A673 (cell line): Measurements from ENCODE around the gene IRX4. TPM values are rescaled to one million over a fixed set of nuclear protein-coding genes. Genes with fewer than 3 reads are reported as not detected.

Experiments
- BruUV-seq: library from RNA; stranded (reverse); fragments of 400-500 nt; replicated peaks from 2 replicates; lab custom pipeline; 2021; lab: Mats Ljungman, UMichigan
- CTCF ChIA-PET: fragments of 300-600 bp; sonication (Branson Sonifier 250); formaldehyde crosslinking; loops from one replicate; lab custom pipeline; 2022; ENCODE audit warnings: antibody characterized with exemption; lab: Charles Lee
- POLR2A ChIA-PET: fragments of 300-600 bp; sonication (Branson Sonifier 250); formaldehyde crosslinking; loops from one replicate; lab custom pipeline; 2022; ENCODE audit warnings: antibody characterized with exemption; ENCODE audit not compliant: low non-redundant PET; lab: Charles Lee
- DNase-seq: peaks from one replicate; pipeline ENCODE4 v3.0.0-alpha.2; 2015; ENCODE audit warnings: low spot score
- H3K27ac ChIP-seq: fragments of 200-600 bp; sonication (generic); 2 replicates; pipeline ENCODE4 v1.5.1; 2016; ENCODE audit warnings: mixed run types, low read depth, mild to moderate bottlenecking, mixed read lengths, antibody characterized with exemption, low read length; ENCODE audit not compliant: poor library complexity, severe bottlenecking
- H3K27me3 ChIP-seq: fragments of 200-600 bp; sonication (generic); replicated peaks from 2 replicates; pipeline ENCODE4 v1.6.1; 2017; ENCODE audit warnings: mixed run types, low read depth, mild to moderate bottlenecking, mixed read lengths, antibody characterized with exemption, low read length; ENCODE audit not compliant: insufficient read depth, poor library complexity
- H3K36me3 ChIP-seq: fragments of 200-600 bp; sonication (generic); 2 replicates; pipeline ENCODE4 v1.6.1; 2016; ENCODE audit warnings: mixed run types, mild to moderate bottlenecking, mixed read lengths, antibody characterized with exemption, low read length; ENCODE audit not compliant: insufficient read depth, poor library complexity, severe bottlenecking
- H3K4me1 ChIP-seq: fragments of 200-600 bp; sonication (generic); 2 replicates; pipeline ENCODE4 v1.6.1; 2017; ENCODE audit warnings: mixed run types, mild to moderate bottlenecking, mixed read lengths, antibody characterized with exemption, low read length; ENCODE audit not compliant: insufficient read depth, poor library complexity, severe bottlenecking
- H3K4me3 ChIP-seq: fragments of 200-600 bp; sonication (generic); 2 replicates; pipeline ENCODE4 v1.5.1; 2016; ENCODE audit warnings: low read depth, mixed run types, mild to moderate bottlenecking, mixed read lengths, low read length; ENCODE audit not compliant: poor library complexity, severe bottlenecking
- H3K9me3 ChIP-seq: fragments of 200-600 bp; sonication (generic); 2 replicates; pipeline ENCODE4 v1.6.1; 2016; ENCODE audit warnings: mixed run types, low read depth, mild to moderate bottlenecking, mixed read lengths, antibody characterized with exemption, low read length; ENCODE audit not compliant: poor library complexity, severe bottlenecking
- CTCF ChIP-seq: fragments of 300-800, 200-600 bp; sonication (generic); conservative IDR thresholded peaks from 2 replicates; pipeline ENCODE4 v1.5.1; 2017; ENCODE audit warnings: low read depth, mild to moderate bottlenecking, antibody characterized with exemption, low read length, moderate library complexity, mixed read lengths
- EZH2 ChIP-seq: fragments of 200-600 bp; sonication (generic); IDR thresholded peaks from 2 replicates; pipeline ENCODE4 v1.6.1; 2017; ENCODE audit warnings: borderline replicate concordance, low read depth, mild to moderate bottlenecking, mixed read lengths, antibody characterized with exemption, low read length; ENCODE audit not compliant: poor library complexity, severe bottlenecking
- intact Hi-C: fragments of 100-400 bp; cut with micrococcal nuclease; formaldehyde crosslinking; loops from one replicate; pipeline ENCODE4 v1.10.0; 2022; ENCODE audit not compliant: unreplicated experiment
- total RNA-seq: library from RNA; stranded (reverse); gene quantifications from 2 replicates; pipeline ENCODE4 v1.2.3, GENCODE V29; 2021

IRX4 gene
- total RNA-seq, 1 experiment from 2014 or later = not detected

- H3K36me3 ChIP-seq = no peaks in the 10 kb centered on the region
- ChIA-PET CTCF (no interaction called here), POLR2A (no interaction called here)
- H3K4me3 ChIP-seq = no peak overlapping the region
- no peaks in the 10 kb centered on the region for H3K9me3 ChIP-seq
- H3K27ac ChIP-seq = no peak overlapping the region
- DNase-seq = no peak
- no peak for TF ChIP-seq CTCF
- peak; percentile 49 for TF ChIP-seq EZH2
- BruUV-seq = no TSS peak
- peaks cover 97% of the 10 kb centered on the region for H3K27me3 ChIP-seq
- intact Hi-C loops = no loop called here
- peaks cover 10% of the 10 kb centered on the region for H3K4me1 ChIP-seq
These were observed 3.1 kb downstream of the IRX4 start for GRCh38 chr5:1879292-1880263.

GRCh38 chr5:1878050-1878849 lies 4.5 kb downstream of the IRX4 start:
- Histone ChIP-seq H3K27ac (no peak overlapping the region), H3K9me3 (no peaks in the 10 kb centered on the region), H3K27me3 (peaks cover 97% of the 10 kb centered on the region), H3K4me1 (peaks cover 12% of the 10 kb centered on the region), H3K4me3 (no peak overlapping the region), H3K36me3 (no peaks in the 10 kb centered on the region)
- TF ChIP-seq CTCF (no peak), EZH2 (no peak)
- no TSS peak for BruUV-seq
- no peak for DNase-seq
- ChIA-PET POLR2A (no interaction called here), CTCF (no interaction called here)
- intact Hi-C loops = no loop called here

GRCh38 chr5:1877103-1878049 lies 5.3 kb downstream of the IRX4 start:
- peaks cover 97% of the 10 kb centered on the region for H3K27me3 ChIP-seq
- peaks cover 3% of the 10 kb centered on the region for H3K4me1 ChIP-seq
- no peak overlapping the region for H3K27ac ChIP-seq
- no peaks in the 10 kb centered on the region for H3K9me3 ChIP-seq
- TF ChIP-seq EZH2 = peak; percentile 64
- no peak for TF ChIP-seq CTCF
- DNase-seq = no peak
- POLR2A ChIA-PET = no interaction called here
- intact Hi-C loops = no loop called here
- no peaks in the 10 kb centered on the region for H3K36me3 ChIP-seq
- H3K4me3 ChIP-seq = no peak overlapping the region
- CTCF ChIA-PET = no interaction called here
- BruUV-seq = no TSS peak
